OCI-LY7 (cell line): ENCODE measurements around the gene RRP9. TPM values are rescaled to one million over a fixed set of nuclear protein-coding genes. Genes with fewer than 3 reads are reported as not detected.

ENCODE experiments used
- BruUV-seq: library from RNA; stranded (reverse); fragments of 400-500 nt; replicated peaks from 2 replicates; lab custom pipeline; 2021; lab: Mats Ljungman, UMichigan
- CTCF ChIA-PET: fragments of 300-600 bp; sonication (Branson Sonifier 250); formaldehyde crosslinking; loops from one replicate; lab custom pipeline; 2022; ENCODE audit warnings: antibody characterized with exemption; ENCODE audit not compliant: unreplicated experiment; lab: Charles Lee
- POLR2A ChIA-PET: fragments of 300-600 bp; sonication (Branson Sonifier 250); formaldehyde crosslinking; loops from one replicate; lab custom pipeline; 2022; ENCODE audit warnings: antibody characterized with exemption; lab: Charles Lee
- DNase-seq: peaks from one replicate; pipeline ENCODE4 v3.0.0-alpha.2; 2015; ENCODE audit warnings: low spot score
- H2AFZ ChIP-seq: fragments of 200-600 bp; sonication (generic), shearing (Covaris generic); 2 replicates; pipeline ENCODE4 v1.6.1; 2014; ENCODE audit warnings: mild to moderate bottlenecking, antibody characterized with exemption, low read length, moderate library complexity
- H3K27ac ChIP-seq: fragments of 200-600 bp; sonication (generic); 2 replicates; pipeline ENCODE4 v1.5.1; 2014; ENCODE audit warnings: mixed run types, low read depth, mild to moderate bottlenecking, moderate library complexity, low read length, inconsistent platforms; ENCODE audit not compliant: poor library complexity, severe bottlenecking
- H3K36me3 ChIP-seq: fragments of 200-600 bp; sonication (generic); 2 replicates; pipeline ENCODE4 v1.6.1; 2014; ENCODE audit warnings: mild to moderate bottlenecking, antibody characterized with exemption, low read length, moderate library complexity, mixed read lengths; ENCODE audit not compliant: insufficient read depth
- H3K4me1 ChIP-seq: fragments of 200-600 bp; sonication (generic); 2 replicates; pipeline ENCODE4 v1.5.1; 2014; ENCODE audit warnings: mild to moderate bottlenecking, low read length; ENCODE audit not compliant: insufficient read depth, poor library complexity, severe bottlenecking
- H3K4me2 ChIP-seq: fragments of 200-600 bp; sonication (generic); 2 replicates; pipeline ENCODE4 v1.6.1; 2014; ENCODE audit warnings: mild to moderate bottlenecking, low read length
- H3K4me3 ChIP-seq: fragments of 200-600 bp; sonication (generic); 2 replicates; pipeline ENCODE4 v1.5.1; 2014; ENCODE audit warnings: mild to moderate bottlenecking, low read depth, low read length; ENCODE audit not compliant: poor library complexity, severe bottlenecking
- H3K79me2 ChIP-seq: fragments of 200-600 bp; sonication (generic); 2 replicates; pipeline ENCODE4 v1.6.1; 2016; ENCODE audit warnings: low read depth, mild to moderate bottlenecking, low read length, moderate library complexity, mixed read lengths; ENCODE audit not compliant: insufficient read depth
- H3K9me2 ChIP-seq: fragments of 200-600 bp; sonication (generic); 2 replicates; pipeline ENCODE4 v1.6.1; 2016; ENCODE audit warnings: mild to moderate bottlenecking, low read length, mixed read lengths; ENCODE audit not compliant: insufficient read depth
- H3K9me3 ChIP-seq: fragments of 200-600 bp; sonication (generic); 2 replicates; pipeline ENCODE4 v1.6.1; 2014; ENCODE audit warnings: mild to moderate bottlenecking, mixed run types, low read length, mixed read lengths
- H4K20me1 ChIP-seq: fragments of 200-600 bp; sonication (generic); 2 replicates; pipeline ENCODE4 v1.6.1; 2014; ENCODE audit warnings: mild to moderate bottlenecking, antibody characterized with exemption, low read length, moderate library complexity, mixed read lengths; ENCODE audit not compliant: insufficient read depth
- CTCF ChIP-seq: fragments of 200-600 bp; sonication (generic); conservative IDR thresholded peaks from 2 replicates; pipeline ENCODE4 v1.5.1; 2014; ENCODE audit warnings: mild to moderate bottlenecking, antibody characterized with exemption, low read length, moderate library complexity, mixed read lengths
- EZH2phosphoT487 ChIP-seq: fragments of 200-600 bp; sonication (generic); IDR thresholded peaks from 2 replicates; pipeline ENCODE4 v1.6.1; 2018; ENCODE audit warnings: low read depth, borderline replicate concordance, mild to moderate bottlenecking, mixed run types, antibody characterized with exemption, low read length, moderate library complexity, mixed read lengths
- intact Hi-C: fragments of 100-400 bp; cut with micrococcal nuclease; formaldehyde crosslinking; loops from one replicate; pipeline ENCODE4 v1.10.0; 2022; ENCODE audit not compliant: unreplicated experiment
- total RNA-seq, 2 experiments: library from RNA; depleted of rRNA in 1 of 2; stranded (reverse); fragments of >200 nt in 1 of 2; shearing (Covaris generic) in 1 of 2; gene quantifications; 2 replicates each; pipeline ENCODE4 v1.2.3, GENCODE V29; 2014 to 2022

The RRP9 gene
- total RNA-seq, 2 experiments from 2014 or later = 34.4 to 41.1 TPM

DNA sequence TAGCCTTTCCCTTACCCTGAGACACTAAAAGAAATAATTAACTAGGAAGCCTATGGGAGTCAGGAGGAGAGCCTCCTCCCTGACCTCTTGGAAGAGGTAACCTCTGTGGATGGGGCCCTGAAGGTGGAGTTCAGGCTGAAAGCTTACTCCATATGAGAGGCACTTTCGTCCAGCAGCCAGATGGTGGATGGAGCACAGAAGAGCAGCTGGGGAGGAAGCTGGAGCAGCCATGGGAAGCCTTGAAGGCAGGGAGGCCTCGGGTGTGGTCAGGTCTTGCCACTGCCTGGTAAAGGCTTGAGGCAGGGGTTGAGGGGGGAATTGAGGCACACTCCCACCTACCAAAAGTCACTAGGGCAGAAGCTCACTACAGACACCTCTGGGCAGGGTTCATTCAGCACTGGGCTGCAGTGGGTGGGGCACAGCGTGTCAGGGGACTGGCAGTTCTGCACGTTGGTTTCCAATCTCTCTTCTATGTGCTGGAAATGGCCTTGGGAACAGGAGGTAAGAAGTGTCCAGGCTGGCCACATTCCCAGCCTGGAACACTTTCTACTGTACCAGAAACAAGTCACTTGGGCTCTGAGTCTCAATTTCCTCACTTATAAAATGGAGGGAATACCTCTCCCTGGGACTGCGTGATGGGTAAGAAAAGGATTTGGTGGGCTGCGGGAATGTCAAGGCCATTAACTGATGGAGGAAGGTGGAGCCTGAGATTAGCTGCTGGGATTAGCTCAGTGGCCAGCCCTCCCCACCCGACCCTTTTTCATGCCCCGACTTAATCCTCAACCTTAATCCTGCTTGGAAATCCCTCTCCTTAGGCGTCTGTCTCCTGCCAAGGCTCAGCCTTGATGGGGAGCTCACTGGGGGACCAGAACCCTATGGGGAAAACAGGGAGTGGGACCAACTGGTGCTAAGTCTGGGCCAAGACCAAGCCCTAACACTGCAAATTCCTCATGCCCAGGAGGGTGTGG, 20.2 kb upstream of the RRP9 start:
- H3K79me2 ChIP-seq = no peaks in the 10 kb centered on the region
- BruUV-seq = no TSS peak
- no peaks in the 10 kb centered on the region for H4K20me1 ChIP-seq
- intact Hi-C loops = no loop called here
- no peak overlapping the region for H3K4me2 ChIP-seq
- ChIA-PET POLR2A (no interaction called here), CTCF (interaction anchor here (1.5 kb wide), 1 partner anchor 12 kb away, joined by 4 read pairs; the partner anchor contains the start of gene ABHD14B)
- DNase-seq = no peak
- peaks cover under 1% of the 10 kb centered on the region for H3K4me1 ChIP-seq
- no peaks in the 10 kb centered on the region for H3K36me3 ChIP-seq
- H3K9me3 ChIP-seq = no peaks in the 10 kb centered on the region
- no peaks in the 10 kb centered on the region for H3K9me2 ChIP-seq
- no peak for TF ChIP-seq EZH2phosphoT487
- no peak for TF ChIP-seq CTCF
- H3K4me3 ChIP-seq = no peak overlapping the region
- H2AFZ ChIP-seq = no peak overlapping the region
- no peak overlapping the region for H3K27ac ChIP-seq

DNA sequence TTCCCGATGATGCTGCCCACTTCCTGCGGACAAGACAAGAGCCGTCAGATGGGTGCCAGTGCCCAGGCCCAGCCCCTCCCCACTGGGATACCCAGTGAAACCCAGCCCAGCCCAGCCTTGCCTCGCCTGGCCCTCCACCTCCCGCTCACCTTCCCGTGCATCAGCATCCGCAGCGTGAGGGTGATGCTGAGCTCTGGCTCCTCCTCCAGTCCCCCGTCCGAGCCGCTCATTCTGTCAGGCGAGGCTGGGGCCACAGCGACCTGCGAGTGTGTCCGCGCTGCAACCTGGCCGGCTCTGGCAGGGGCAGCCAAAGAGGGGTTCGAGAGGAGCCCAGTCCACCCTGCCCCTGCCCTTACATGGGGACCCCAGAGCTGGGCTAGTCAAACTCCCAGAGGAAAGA, 19.3 kb upstream of the RRP9 start:
- BruUV-seq = no TSS peak
- TF ChIP-seq CTCF = no peak
- no peak for TF ChIP-seq EZH2phosphoT487
- DNase-seq = no peak
- no peak overlapping the region for H2AFZ ChIP-seq
- no peak overlapping the region for H3K27ac ChIP-seq
- H3K9me3 ChIP-seq = no peaks in the 10 kb centered on the region
- no peak overlapping the region for H3K4me2 ChIP-seq
- no peak overlapping the region for H3K4me3 ChIP-seq
- H3K79me2 ChIP-seq = no peaks in the 10 kb centered on the region
- no peaks in the 10 kb centered on the region for H4K20me1 ChIP-seq
- H3K36me3 ChIP-seq = no peaks in the 10 kb centered on the region
- no peaks in the 10 kb centered on the region for H3K9me2 ChIP-seq
- intact Hi-C loops = no loop called here
- H3K4me1 ChIP-seq = peaks cover 3% of the 10 kb centered on the region
- ChIA-PET CTCF (no interaction called here), POLR2A (no interaction called here)

DNA sequence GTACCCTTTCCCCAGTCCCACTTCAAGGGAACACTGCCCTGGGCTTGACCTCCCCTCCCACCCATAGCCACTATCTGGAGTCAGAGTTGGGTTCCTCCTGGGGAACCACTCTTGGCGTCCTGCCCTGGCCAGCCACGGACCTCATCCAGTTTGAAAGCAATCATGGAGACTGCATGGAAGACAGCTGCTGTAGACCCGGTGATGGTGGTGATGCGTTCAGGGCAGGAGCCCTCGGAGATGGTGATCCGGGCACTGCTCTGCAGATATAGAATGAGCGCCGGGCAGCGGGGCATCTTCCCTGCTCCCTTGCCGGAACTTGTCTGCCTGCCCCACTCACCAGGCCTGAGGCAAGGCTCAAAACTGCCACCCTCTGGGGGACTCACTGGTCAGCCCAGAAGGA, 18.7 kb upstream of the RRP9 start:
- BruUV-seq = no TSS peak
- intact Hi-C loops = no loop called here

More for the DNA sequence above, 18.7 kb upstream of the RRP9 start:
- Histone ChIP-seq H3K9me2 (no peaks in the 10 kb centered on the region), H3K9me3 (no peaks in the 10 kb centered on the region), H2AFZ (no peak overlapping the region), H3K27ac (no peak overlapping the region), H3K4me1 (peaks cover 3% of the 10 kb centered on the region), H4K20me1 (no peaks in the 10 kb centered on the region), H3K4me2 (no peak overlapping the region), H3K4me3 (no peak overlapping the region), H3K79me2 (no peaks in the 10 kb centered on the region), H3K36me3 (no peaks in the 10 kb centered on the region)
- POLR2A ChIA-PET = no interaction called here
- DNase-seq = no peak
- CTCF ChIA-PET = no interaction called here
- TF ChIP-seq EZH2phosphoT487 (no peak), CTCF (no peak)
